Measurements from ENCODE around the gene ASB13.

GRCh38 chr10:5614155-5614721, 52.2 kb downstream of the ASB13 start:
- no peak for TF ChIP-seq ZNF274 (IDR thresholded peaks at IDR 0.05; ENCODE audit: low read length)
- no peak for TF ChIP-seq ZNF274 (tag by site-specific recombination; IDR thresholded peaks at IDR 0.05; ENCODE audit: borderline replicate concordance)
- TF ChIP-seq MYNN (tag by site-specific recombination; IDR thresholded peaks at IDR 0.05; ENCODE audit: borderline replicate concordance) = no peak
- no peak for TF ChIP-seq CTCF (tag by site-specific recombination; IDR thresholded peaks at IDR 0.05)
- no peak for TF ChIP-seq HOXA7 (CRISPR knock-in tag; IDR thresholded peaks at IDR 0.05; ENCODE audit: borderline replicate concordance)
- no peak for TF ChIP-seq REST (tag by site-specific recombination; IDR thresholded peaks at IDR 0.05)
- TF ChIP-seq ZBTB20 (tag by site-specific recombination; IDR thresholded peaks at IDR 0.05) = no peak

All from HEK293 (cell line).